ENCODE data around the gene NCOA7. TPM values are rescaled to one million over a fixed set of nuclear protein-coding genes. Genes with fewer than 3 reads are reported as not detected.

NCOA7 gene
- total and polyA plus RNA-seq, 2 of the 8 experiments (the other 6 are each of a cell fraction or from before 2014, with no cell fraction given) = 2.6 to 10.7 TPM

- Histone ChIP-seq H3K27ac (ENCODE audit: low read depth, low read length) (no peak overlapping the region), H2BK12ac (ENCODE audit: low read depth, low read length) (no peak overlapping the region), H4K91ac (replicated peaks; ENCODE audit: insufficient read length, low read length) (no peak overlapping the region), H3K4me3 (ENCODE audit: extremely low read depth in 1 of 4, insufficient read depth in 2 of 4, low read depth in 3 of 4, low read length in 4 of 4) (no peak overlapping the region), H4K5ac (ENCODE audit: insufficient read length, low read depth, low read length) (no peak overlapping the region), H3K4ac (replicated peaks; ENCODE audit: insufficient read length, low read depth, low read length) (no peak overlapping the region), H2BK120ac (replicated peaks; ENCODE audit: low read depth, low read length) (no peak overlapping the region), H3K79me2 (ENCODE audit: control insufficient read depth in 1 of 2, insufficient read depth in 2 of 2, low read length in 2 of 2) (no peaks in the 10 kb centered on the region), H2AFZ (ENCODE audit: low read length) (no peak overlapping the region), H3K4me2 (ENCODE audit: insufficient read depth in 1 of 2, low read depth in 2 of 2, low read length in 2 of 2) (no peak overlapping the region), H4K20me1 (replicated peaks in 1 of 2; ENCODE audit: control insufficient read depth in 1 of 2, insufficient read depth in 2 of 2, low read length in 2 of 2) (no peaks in the 10 kb centered on the region), H3K36me3 (ENCODE audit: control insufficient read depth in 2 of 4, insufficient read depth in 4 of 4, low read length in 3 of 4) (no peaks in the 10 kb centered on the region), H4K8ac (ENCODE audit: extremely low read depth, insufficient read depth, low read length) (no peak overlapping the region), H3K23me2 (ENCODE audit: low read depth, low read length) (no peaks in the 10 kb centered on the region), H3K4me1 (replicated peaks in 1 of 4; ENCODE audit: control insufficient read depth in 3 of 4, insufficient read depth in 4 of 4, low read length in 3 of 4) (no peaks in the 10 kb centered on the region), H3K9me3 (ENCODE audit: insufficient read depth in 2 of 2, low read depth in 1 of 2, low read length in 1 of 2) (no peaks in the 10 kb centered on the region), H3K79me1 (ENCODE audit: low read depth, low read length) (no peaks in the 10 kb centered on the region), H2AK5ac (ENCODE audit: low read depth, low read length) (no peak overlapping the region), H3K23ac (ENCODE audit: insufficient read length) (no peak overlapping the region), H3K9ac (replicated peaks in 1 of 4; ENCODE audit: extremely low read depth in 1 of 4, low read depth in 3 of 4, low read length in 3 of 4) (no peak overlapping the region), H2BK5ac (ENCODE audit: low read depth, low read length) (no peak overlapping the region), H3K56ac (replicated peaks; ENCODE audit: insufficient read length, low read depth, low read length) (no peak overlapping the region), H3K18ac (ENCODE audit: extremely low read depth, low read length) (no peak overlapping the region), H3K27me3 (replicated peaks in 1 of 4; ENCODE audit: control insufficient read depth in 3 of 4, extremely low read depth in 1 of 4, insufficient read depth in 3 of 4, low read length in 3 of 4) (no peaks in the 10 kb centered on the region), H2BK20ac (ENCODE audit: low read length) (no peak overlapping the region), H2BK15ac (ENCODE audit: low read length) (no peak overlapping the region), H3K14ac (ENCODE audit: insufficient read length) (no peak overlapping the region)
- whole genome bisulfite sequencing, 2 experiments (ENCODE audit: extremely low coverage in 1 of 2, insufficient coverage in 1 of 2, insufficient read length in 1 of 2, insufficient replicate concordance in 2 of 2, low coverage in 1 of 2, low lambda C conversion rate in 2 of 2, missing lambda C conversion rate in 1 of 2) = 73% methylated on average over 2 of the region's 2 CpGs; no CpG with 5 or more reads in 1 of the 2 experiments
- CTCF ChIA-PET (ENCODE audit: partially characterized antibody) = interaction anchor here (0.7 to 4.9 kb wide), 5 partner anchors 22 to 121 kb away, joined by 3 to 20 read pairs (median 5); partner anchors contain the start of gene HINT3
- no peak for FAIRE-seq
- DNase-seq (ENCODE audit: low read depth in 1 of 2, low spot score in 2 of 2) = no peak
- POLR2A ChIA-PET (ENCODE audit: partially characterized antibody) = interaction anchor here (0.7 kb wide), 1 partner anchor 221 kb away, joined by 3 read pairs; no protein-coding TSS in a partner anchor
- TF ChIP-seq USF2 (IDR thresholded peaks at IDR 0.05; ENCODE audit: low read length) = no peak
- TF ChIP-seq TEAD4 (IDR thresholded peaks at IDR 0.05; ENCODE audit: low read depth, low read length) = no peak
- no peak for TF ChIP-seq RAD21 (IDR thresholded peaks at IDR 0.05 in 1 of 2, conservative IDR thresholded peaks at IDR 0.05 in 1 of 2; ENCODE audit: low read depth in 2 of 2, low read length in 2 of 2)
- no peak for TF ChIP-seq MAX (IDR thresholded peaks at IDR 0.05)
- no peak for TF ChIP-seq CEBPB (IDR thresholded peaks at IDR 0.05; ENCODE audit: low read depth, low read length)
- TF ChIP-seq SIN3A (conservative IDR thresholded peaks at IDR 0.05 in 1 of 2, IDR thresholded peaks at IDR 0.05 in 1 of 2; ENCODE audit: low read depth in 1 of 2, low read length in 2 of 2) = no peak
- no peak for TF ChIP-seq ZNF274 (IDR thresholded peaks at IDR 0.05; ENCODE audit: borderline replicate concordance, extremely low read depth, low read length)
- TF ChIP-seq GTF2F1 (IDR thresholded peaks at IDR 0.05; ENCODE audit: borderline replicate concordance, low read depth, low read length) = no peak
- TF ChIP-seq POU5F1 (IDR thresholded peaks at IDR 0.05; ENCODE audit: low read depth, low read length) = no peak
- no peak for TF ChIP-seq EP300 (IDR thresholded peaks at IDR 0.05; ENCODE audit: borderline replicate concordance in 1 of 2, low read depth in 2 of 2, low read length in 2 of 2)
- TF ChIP-seq BRCA1 (IDR thresholded peaks at IDR 0.05; ENCODE audit: low read depth, low read length) = no peak
These were observed 44.5 kb downstream of the NCOA7 start for GRCh38 chr6:125835221-125835744.
